GM19324 (cell line): ENCODE results near the gene TRIP11.

Source experiments
- ATAC-seq: cut with Tn5 transposase; IDR thresholded peaks from one replicate; pipeline ENCODE4 v1.9.1; 2021; ENCODE audit warnings: mild to moderate bottlenecking, moderate library complexity; ENCODE audit not compliant: unreplicated experiment, low FRiP score

TRIP11 gene

DNA sequence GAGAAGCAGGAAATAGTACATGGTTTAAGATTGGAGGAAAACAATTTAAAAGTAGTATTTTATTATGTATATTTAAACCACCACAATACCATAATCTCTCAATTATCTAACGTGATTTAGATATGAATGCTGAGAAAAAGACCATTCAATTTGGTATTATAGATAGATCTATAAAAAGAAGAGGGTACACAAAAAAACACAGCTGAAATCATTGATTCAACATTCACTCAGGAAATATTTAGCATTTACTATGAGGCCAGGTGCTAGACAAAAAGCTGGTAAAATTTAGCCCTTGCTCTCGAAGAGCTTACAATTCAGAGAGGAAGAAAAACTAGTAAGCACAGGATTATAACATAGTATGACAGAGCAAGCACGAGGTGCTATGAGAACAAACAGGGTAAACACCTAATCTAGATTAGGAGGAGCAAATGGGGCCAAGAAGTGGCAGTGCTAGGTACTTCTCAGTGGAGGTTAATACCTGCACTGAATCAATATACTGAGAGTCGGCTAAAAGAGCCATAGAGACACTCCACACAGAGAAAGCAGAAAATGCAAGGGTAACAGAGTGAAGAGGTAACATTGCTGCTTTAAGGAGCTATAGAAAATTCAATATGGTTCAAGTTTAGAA is 27.6 kb downstream of the TRIP11 start:
- ATAC-seq = no peak

DNA sequence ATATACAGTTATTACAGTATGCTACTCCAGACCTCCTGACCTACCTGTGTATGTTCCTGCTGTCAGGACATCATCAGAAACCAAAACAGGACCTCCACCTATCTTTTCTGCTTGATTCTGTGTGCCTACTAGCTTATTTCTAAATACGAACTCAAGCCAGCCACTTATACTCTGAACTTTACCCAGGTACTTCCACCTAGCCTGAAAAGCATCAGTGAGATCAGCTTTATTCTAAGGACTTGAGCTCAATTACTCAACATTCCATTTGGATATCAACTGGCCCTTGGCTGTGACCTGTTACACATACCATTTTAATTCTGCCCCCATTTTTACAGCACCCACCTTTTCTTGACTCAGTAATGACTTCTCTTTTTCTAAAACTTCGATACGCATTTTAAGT is 29.2 kb downstream of the TRIP11 start:
- no peak for ATAC-seq

GRCh38 chr14:92009604-92010003 is 30.3 kb downstream of the TRIP11 start:
- ATAC-seq = no peak

DNA sequence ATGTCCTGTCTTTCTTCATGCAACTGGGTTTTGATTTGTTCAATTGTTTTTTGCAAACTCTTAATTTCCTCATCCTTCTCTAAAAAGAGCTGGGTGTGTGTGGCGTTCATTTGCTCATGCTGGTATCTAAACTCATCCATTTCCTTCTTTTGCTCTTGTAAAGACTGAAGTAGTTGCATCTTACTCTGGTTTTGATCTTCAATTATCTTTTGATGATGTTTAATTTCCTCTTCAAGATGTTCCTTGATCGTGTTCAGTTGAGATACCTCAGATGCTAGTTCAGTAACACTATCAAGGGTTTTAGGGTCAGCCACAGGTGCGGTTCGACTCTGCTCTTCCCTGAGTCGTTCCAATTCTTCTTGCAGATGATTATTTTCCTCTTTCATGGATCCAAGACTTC is 34.8 kb downstream of the TRIP11 start:
- no peak for ATAC-seq

- ATAC-seq = no peak
Measured at GRCh38 chr14:92004062-92004461, 35.8 kb downstream of the TRIP11 start.

- no peak for ATAC-seq
Measured at GRCh38 chr14:91998667-91999570, 40.9 kb downstream of the TRIP11 start.

DNA sequence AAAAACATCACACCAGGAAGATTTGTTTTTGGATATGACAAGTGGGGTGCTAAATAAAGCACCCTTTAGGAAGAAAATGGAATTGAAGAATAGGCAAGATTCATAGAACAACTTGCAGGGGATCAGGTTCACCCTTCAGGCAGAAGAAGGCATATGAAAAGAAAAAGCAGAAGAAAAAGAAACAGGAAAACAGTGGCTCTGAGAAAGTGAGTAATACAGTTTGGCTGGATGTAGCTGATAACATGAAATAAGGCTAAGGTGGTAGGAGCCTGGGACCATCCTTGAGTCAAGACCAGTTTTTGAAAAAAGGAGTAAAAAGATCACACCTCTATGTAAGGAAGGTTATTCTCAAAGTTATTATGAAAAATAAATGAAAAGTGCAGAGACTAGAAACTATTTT is 42.4 kb downstream of the TRIP11 start:
- no peak for ATAC-seq

DNA sequence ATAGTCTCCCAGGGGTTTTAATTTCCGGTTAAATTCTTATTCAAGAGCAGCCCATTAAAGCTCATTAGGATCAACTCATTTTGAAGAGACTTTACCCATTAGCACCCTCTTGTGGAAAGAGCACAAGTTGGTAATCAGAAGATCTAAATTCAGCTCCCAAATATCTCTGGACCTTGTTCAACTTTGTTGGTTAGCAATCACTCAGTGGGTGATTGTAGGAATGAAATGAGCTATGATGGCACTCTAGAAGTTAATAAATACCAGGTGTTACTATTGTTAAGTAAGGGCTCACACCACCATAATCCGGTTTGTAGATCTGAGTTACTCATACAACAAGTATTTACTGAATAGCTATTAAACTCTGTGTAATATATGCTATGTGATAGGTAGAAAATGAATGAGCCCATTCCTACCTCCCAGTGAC is 42.9 kb downstream of the TRIP11 start:
- ATAC-seq = no peak

DNA sequence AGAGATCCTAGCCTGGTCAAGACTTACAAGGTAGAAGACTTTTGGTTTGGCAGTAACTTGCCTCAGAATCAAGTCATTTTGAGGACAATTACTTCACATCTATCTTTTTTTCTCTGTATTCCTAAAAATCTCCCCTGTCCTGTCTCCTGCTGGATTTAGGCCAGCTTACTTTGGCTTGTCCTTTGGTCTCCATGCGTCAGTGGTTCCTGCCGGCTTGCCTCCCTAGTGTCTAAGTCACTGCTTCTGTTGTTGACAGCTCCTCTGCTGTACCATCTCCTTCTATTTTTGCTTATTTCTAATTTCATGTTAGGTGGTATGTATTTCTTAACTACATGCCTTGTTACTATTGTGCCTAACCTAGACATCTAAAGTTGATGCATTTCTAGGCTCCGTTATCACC is 52.7 kb downstream of the TRIP11 start:
- no peak for ATAC-seq

DNA sequence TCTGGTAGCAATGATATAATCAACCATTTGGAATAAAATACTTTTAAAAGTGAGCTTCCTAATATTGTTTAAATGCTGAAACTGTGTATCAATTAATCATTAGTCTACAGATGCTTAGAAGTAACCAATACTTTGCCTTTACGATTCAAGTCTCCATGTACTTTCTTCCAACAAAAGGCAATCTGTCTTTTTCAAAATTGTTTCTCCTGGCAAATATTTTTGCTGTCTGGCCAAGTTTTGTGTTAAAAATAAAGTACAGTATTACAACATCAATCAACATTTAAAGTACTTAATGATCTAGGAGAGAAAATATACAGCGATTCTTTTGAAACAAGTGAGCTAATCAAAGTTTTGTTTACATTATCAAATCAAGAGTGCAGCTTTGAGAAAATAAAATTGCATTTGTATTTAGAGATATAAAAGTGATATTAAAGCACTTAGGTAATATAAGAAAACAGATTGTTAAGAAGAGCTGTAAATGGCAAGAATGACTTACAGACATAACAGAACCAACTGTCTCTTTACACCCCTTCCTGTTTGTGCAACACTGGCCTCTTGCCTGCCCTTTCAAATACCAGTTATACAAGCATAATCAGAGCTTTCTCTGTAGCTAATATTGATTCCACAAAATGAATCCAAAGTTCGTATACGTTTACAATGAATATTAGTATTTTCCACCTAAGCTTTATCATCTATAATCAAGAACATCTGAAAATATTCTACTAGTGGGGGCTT is 54.2 kb downstream of the TRIP11 start:
- ATAC-seq = no peak

- no peak for ATAC-seq
Measured at GRCh38 chr14:91985008-91985407, 54.9 kb downstream of the TRIP11 start.

DNA sequence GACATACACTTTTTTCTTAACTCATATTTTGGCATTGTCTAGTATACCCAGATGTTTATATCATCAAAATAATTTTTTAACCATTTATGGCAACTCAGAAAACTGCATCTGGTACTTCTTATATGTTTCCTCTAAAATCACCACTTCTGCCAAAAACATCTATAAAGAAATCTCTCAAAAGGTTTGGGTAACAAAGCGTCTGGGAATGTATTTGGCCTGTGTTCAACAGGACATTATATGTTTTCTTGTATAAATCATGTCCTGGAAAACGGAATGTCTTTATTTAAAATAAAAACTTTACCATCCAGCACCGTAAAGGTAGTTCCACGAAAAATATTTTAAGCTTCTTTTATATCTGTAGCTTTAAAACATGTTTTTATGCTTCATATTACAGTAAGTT is 56.3 kb downstream of the TRIP11 start:
- no peak for ATAC-seq

- ATAC-seq = no peak
Measured at GRCh38 chr14:91980157-91980556, 59.7 kb downstream of the TRIP11 start.

DNA sequence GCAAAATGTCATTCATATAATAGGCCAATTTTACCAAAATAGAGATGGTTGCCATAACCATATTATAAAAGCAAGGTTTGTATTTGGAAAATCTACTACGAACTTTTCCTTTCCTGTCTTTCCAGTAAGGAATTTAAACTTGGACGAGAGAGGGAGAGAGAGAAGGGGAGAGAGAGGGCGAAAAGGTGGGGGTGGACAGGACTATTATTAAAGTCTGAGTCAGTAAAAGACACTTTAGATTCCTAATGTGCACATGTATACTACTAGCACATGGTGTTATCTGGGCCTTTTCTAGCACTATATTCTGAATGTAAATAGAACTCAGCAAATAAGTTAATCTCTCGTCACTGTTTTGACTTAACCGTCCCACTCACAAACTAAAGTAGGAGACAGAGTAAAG is 62.0 kb downstream of the TRIP11 start:
- ATAC-seq = no peak

- no peak for ATAC-seq
Measured at GRCh38 chr14:91975763-91976162, 64.1 kb downstream of the TRIP11 start.

DNA sequence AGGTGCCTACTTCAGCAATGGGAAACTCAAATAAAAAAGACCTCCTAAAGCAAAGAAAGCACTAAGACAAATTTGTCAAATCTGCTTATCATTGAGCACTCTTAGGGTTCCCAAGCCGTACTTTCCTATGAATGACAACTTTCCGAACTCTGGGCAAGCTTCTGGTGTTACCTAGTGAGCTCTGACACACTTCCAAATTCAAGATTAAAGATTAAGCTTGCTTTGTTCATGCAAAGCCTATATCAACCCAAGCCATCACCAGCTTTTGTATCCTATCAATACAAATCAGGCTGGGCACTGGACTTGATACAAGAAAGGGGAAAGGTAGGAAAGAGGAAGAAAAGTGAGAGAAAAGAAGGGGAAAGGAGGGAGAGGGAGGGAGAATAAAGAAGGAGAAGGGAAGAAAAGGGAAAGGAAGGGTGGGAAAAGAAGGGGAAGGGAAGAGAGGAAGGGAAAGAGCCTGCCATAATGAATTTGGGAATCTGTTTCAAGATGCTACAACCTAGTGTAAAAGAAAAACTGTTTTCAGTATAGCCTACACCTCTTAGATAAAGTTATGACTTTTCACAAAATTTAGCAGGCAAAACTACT is 68.6 kb downstream of the TRIP11 start:
- ATAC-seq = no peak

- ATAC-seq = no peak
Measured at GRCh38 chr14:91968280-91968679, 71.6 kb downstream of the TRIP11 start.

DNA sequence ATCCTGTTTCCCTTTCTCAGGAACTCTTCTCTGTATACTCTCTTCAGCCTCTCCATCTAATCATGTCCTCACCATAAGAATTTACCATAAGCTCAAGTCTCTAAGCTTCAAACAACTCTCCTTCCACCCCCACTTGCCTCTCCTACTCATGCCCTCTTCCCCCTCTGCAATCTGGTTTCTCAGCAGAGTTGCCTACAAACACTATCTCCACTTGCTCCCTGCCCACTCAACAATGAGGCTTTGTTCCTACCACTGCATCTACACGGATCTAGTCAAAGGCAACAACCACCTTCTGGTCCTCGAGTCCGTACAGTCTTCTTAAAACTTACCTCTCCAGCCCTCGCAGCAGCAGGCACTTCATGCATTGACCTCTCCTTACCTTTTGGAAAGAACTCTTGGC is 75.1 kb downstream of the TRIP11 start:
- ATAC-seq = no peak

- ATAC-seq = no peak
Measured at GRCh38 chr14:91964011-91964410, 75.8 kb downstream of the TRIP11 start.

GRCh38 chr14:91963465-91963864 is 76.4 kb downstream of the TRIP11 start:
- no peak for ATAC-seq
